Keratinocyte (primary cell): ENCODE measurements around the gene RNF150. TPM values are rescaled to one million over a fixed set of nuclear protein-coding genes. Genes with fewer than 3 reads are reported as not detected.
A peak's percentile ranks its signal among the peaks of the same experiment; 100 is the strongest.

Experiments
- DNase-seq: peaks from one replicate; pipeline ENCODE4 v3.0.0-alpha.2; 2011; ENCODE audit warnings: low read depth, missing footprints, low spot score
- FAIRE-seq: peaks from 2 replicates; lab custom pipeline; 2011; peaks lifted over from hg19 to GRCh38; lab: Jason Lieb, UNC
- H2AFZ ChIP-seq: 2 replicates; pipeline ENCODE4 v1.6.0; 2012; ENCODE audit warnings: low read length, control low read depth, inconsistent platforms; ENCODE audit not compliant: control insufficient read depth
- H3K27ac ChIP-seq: 2 replicates; pipeline ENCODE4 v1.5.1; 2011; ENCODE audit warnings: low read length; ENCODE audit not compliant: control insufficient read depth, insufficient read depth
- H3K27me3 ChIP-seq: 3 replicates; pipeline ENCODE4 v1.6.0; 2011; ENCODE audit warnings: low read length; ENCODE audit not compliant: control insufficient read depth, insufficient read depth; ENCODE audit errors: extremely low read depth
- H3K36me3 ChIP-seq, 2 experiments: 2 replicates in 1 of 2; 3 replicates in 1 of 2; pipeline ENCODE4 v1.5.1; 2011; ENCODE audit warnings: low read length in 2 of 2, mild to moderate bottlenecking in 1 of 2; ENCODE audit not compliant: control insufficient read depth in 2 of 2, insufficient read depth in 2 of 2; ENCODE audit errors: extremely low read depth in 1 of 2
- H3K4me1 ChIP-seq: 3 replicates; pipeline ENCODE4 v1.5.1; 2011; ENCODE audit warnings: low read length; ENCODE audit not compliant: control insufficient read depth, insufficient read depth; ENCODE audit errors: extremely low read depth
- H3K4me2 ChIP-seq: 3 replicates; pipeline ENCODE4 v1.6.0; 2011; ENCODE audit warnings: low read depth, low read length; ENCODE audit not compliant: control insufficient read depth, insufficient read depth; ENCODE audit errors: extremely low read depth
- H3K4me3 ChIP-seq, 3 experiments: fragments of 200-600 bp in 1 of 3; sonication (generic) in 1 of 3; 2 replicates in 2 of 3; 3 replicates in 1 of 3; pipeline ENCODE4 v1.5.1; 2011 to 2016; ENCODE audit warnings: low read length in 3 of 3, mild to moderate bottlenecking in 3 of 3, control low read depth in 2 of 3, inconsistent platforms in 1 of 3, low read depth in 1 of 3, mixed read lengths in 1 of 3, mixed run types in 1 of 3, moderate library complexity in 1 of 3; ENCODE audit not compliant: control insufficient read depth in 2 of 3, insufficient read depth in 2 of 3; ENCODE audit errors: extremely low read depth in 1 of 3
- H3K79me2 ChIP-seq: 2 replicates; pipeline ENCODE4 v1.6.0; 2012; ENCODE audit warnings: low read length; ENCODE audit not compliant: control insufficient read depth, insufficient read depth
- H3K9ac ChIP-seq: 3 replicates; pipeline ENCODE4 v1.6.0; 2011; ENCODE audit warnings: low read length; ENCODE audit not compliant: control insufficient read depth, insufficient read depth; ENCODE audit errors: extremely low read depth
- H3K9me1 ChIP-seq: 3 replicates; pipeline ENCODE4 v1.6.0; 2011; ENCODE audit warnings: low read length; ENCODE audit not compliant: control insufficient read depth, insufficient read depth; ENCODE audit errors: extremely low read depth
- H3K9me3 ChIP-seq: 2 replicates; pipeline ENCODE4 v1.5.1; 2012; ENCODE audit warnings: low read depth, low read length; ENCODE audit not compliant: control insufficient read depth
- H4K20me1 ChIP-seq: 3 replicates; pipeline ENCODE4 v1.6.0; 2011; ENCODE audit warnings: low read length; ENCODE audit not compliant: control insufficient read depth, insufficient read depth; ENCODE audit errors: extremely low read depth
- EZH2 ChIP-seq: IDR thresholded peaks from one replicate; pipeline ENCODE4 v1.6.1; 2012; ENCODE audit warnings: inconsistent platforms, mild to moderate bottlenecking, low read length, moderate library complexity
- dilution Hi-C: fragments of 300-500 bp; cut with MboI; formaldehyde crosslinking; loops from one replicate; pipeline ENCODE4 v1.7.0; 2020; ENCODE audit warnings: low sequenced_read_pairs; ENCODE audit not compliant: extremely low pct_ligation_motif_present
- polyA plus RNA-seq, 5 experiments: library from polyadenylated mRNA; depleted of rRNA in 3 of 5; stranded (reverse) in 3 of 5; stranded (forward) in 1 of 5; unstranded in 1 of 5; fragments of >200 nt; gene quantifications; 1 replicate in 1 of 5; 2 replicates in 3 of 5; 3 replicates in 1 of 5; pipeline versions ENCODE4 v1.2.1 to v1.2.3, GENCODE V29; 2011 to 2012; ENCODE audit warnings: missing spikeins in 2 of 5, low read depth in 1 of 5, low replicate concordance in 1 of 5
- TF ChIP-seq, protein P1 (sequence below), 3 experiments: IDR thresholded peaks in 1 of 3; conservative IDR thresholded peaks in 1 of 3; optimal IDR thresholded peaks in 1 of 3; 2 replicates in 2 of 3; 3 replicates in 1 of 3; pipeline versions ENCODE3 to v1.5.1; 2011; ENCODE audit warnings: low read length in 3 of 3, mild to moderate bottlenecking in 3 of 3, moderate library complexity in 2 of 3, control low read depth in 1 of 3, inconsistent platforms in 1 of 3; ENCODE audit not compliant: insufficient read depth in 2 of 3; ENCODE audit errors: extremely low read depth in 1 of 3

The RNF150 gene
- polyA plus RNA-seq, 1 donor (not counting 4 experiments of a cell fraction or from before 2014, with no cell fraction given): 0.18 TPM

GRCh38 chr4:140887467-140887866 is 245.8 kb downstream of the RNF150 start:
- Histone ChIP-seq H3K9ac (no peak overlapping the region), H2AFZ (no peak overlapping the region), H3K9me1 (no peaks in the 10 kb centered on the region), H3K4me1 (no peaks in the 10 kb centered on the region), H3K36me3 (no peaks in the 10 kb centered on the region), H3K4me2 (no peak overlapping the region), H3K27ac (no peak overlapping the region), H3K9me3 (no peaks in the 10 kb centered on the region), H3K4me3 (no peak overlapping the region), H3K79me2 (no peaks in the 10 kb centered on the region), H4K20me1 (no peaks in the 10 kb centered on the region), H3K27me3 (peaks cover 3% of the 10 kb centered on the region)
- DNase-seq (no peak), FAIRE-seq (no peak)
- dilution Hi-C loops: loop anchor here (25.0 kb wide), 1 partner anchor 250 kb away; the partner anchor contains the start of gene RNF150
- TF ChIP-seq, protein P1, sequence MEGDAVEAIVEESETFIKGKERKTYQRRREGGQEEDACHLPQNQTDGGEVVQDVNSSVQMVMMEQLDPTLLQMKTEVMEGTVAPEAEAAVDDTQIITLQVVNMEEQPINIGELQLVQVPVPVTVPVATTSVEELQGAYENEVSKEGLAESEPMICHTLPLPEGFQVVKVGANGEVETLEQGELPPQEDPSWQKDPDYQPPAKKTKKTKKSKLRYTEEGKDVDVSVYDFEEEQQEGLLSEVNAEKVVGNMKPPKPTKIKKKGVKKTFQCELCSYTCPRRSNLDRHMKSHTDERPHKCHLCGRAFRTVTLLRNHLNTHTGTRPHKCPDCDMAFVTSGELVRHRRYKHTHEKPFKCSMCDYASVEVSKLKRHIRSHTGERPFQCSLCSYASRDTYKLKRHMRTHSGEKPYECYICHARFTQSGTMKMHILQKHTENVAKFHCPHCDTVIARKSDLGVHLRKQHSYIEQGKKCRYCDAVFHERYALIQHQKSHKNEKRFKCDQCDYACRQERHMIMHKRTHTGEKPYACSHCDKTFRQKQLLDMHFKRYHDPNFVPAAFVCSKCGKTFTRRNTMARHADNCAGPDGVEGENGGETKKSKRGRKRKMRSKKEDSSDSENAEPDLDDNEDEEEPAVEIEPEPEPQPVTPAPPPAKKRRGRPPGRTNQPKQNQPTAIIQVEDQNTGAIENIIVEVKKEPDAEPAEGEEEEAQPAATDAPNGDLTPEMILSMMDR (optimal IDR thresholded peaks at IDR 0.05 in 1 of 3, IDR thresholded peaks at IDR 0.05 in 1 of 3, conservative IDR thresholded peaks at IDR 0.05 in 1 of 3; ENCODE audit: extremely low read depth in 1 of 3, insufficient read depth in 2 of 3, low read length in 3 of 3): no peak
- no peak for TF ChIP-seq EZH2

DNA sequence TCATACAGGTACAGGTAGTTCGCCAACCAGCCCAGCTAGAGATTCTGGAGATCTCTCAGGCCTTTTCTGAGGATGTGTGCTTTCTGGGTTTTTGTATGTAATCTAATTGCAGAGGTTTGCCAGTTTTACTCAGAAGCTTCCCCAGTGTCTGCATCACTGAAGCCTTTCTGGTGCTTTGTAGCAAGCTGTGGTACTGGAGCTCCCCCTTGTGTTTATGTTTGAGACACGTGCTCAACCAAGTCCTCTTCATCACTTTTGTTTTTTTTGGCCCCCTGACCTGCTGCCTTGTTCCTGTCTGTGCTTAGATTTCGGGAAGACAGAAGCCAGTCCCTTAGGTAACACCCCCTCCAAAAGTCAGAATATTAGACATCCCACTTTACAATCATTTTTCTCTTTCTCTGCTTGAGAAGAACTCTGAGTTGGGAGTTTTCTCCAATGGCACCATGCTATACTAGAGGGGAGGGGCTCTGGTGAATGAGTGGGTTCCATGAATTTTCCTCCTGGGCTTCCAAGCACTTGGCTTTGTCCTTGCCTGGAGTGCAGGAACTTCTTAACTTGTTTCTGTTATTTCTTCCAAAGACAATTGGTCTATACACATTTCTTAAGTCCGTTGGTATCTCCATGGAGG is 248.7 kb downstream of the RNF150 start:
- H4K20me1 ChIP-seq: no peaks in the 10 kb centered on the region
- no peaks in the 10 kb centered on the region for H3K9me1 ChIP-seq
- H3K4me2 ChIP-seq: no peak overlapping the region
- dilution Hi-C loops: loop anchor here (25.0 kb wide), 1 partner anchor 253 kb away; the partner anchor contains the start of gene RNF150
- H3K9ac ChIP-seq: no peak overlapping the region
- no peaks in the 10 kb centered on the region for H3K4me1 ChIP-seq
- peaks cover 3% of the 10 kb centered on the region for H3K27me3 ChIP-seq
- TF ChIP-seq, protein P1 (optimal IDR thresholded peaks at IDR 0.05 in 1 of 3, IDR thresholded peaks at IDR 0.05 in 1 of 3, conservative IDR thresholded peaks at IDR 0.05 in 1 of 3; ENCODE audit: extremely low read depth in 1 of 3, insufficient read depth in 2 of 3, low read length in 3 of 3): peak; percentile 73 to 84 (median 80)
- TF ChIP-seq EZH2: no peak
- no peaks in the 10 kb centered on the region for H3K36me3 ChIP-seq
- FAIRE-seq (peak; percentile 75), DNase-seq (peak; percentile 7)
- no peak overlapping the region for H3K4me3 ChIP-seq
- H2AFZ ChIP-seq: no peak overlapping the region
- H3K79me2 ChIP-seq: no peaks in the 10 kb centered on the region
- no peaks in the 10 kb centered on the region for H3K9me3 ChIP-seq
- H3K27ac ChIP-seq: no peak overlapping the region
